DND-41 (cell line): ENCODE data around the gene PTPRN2.

Experiments used
- ATAC-seq: fragments of 200-7000 bp; cut with Tn5 transposase; 3 replicates; pipeline ENCODE4 v1.9.1; 2021; ENCODE audit warnings: low read depth; ENCODE audit not compliant: insufficient read depth
- DNase-seq: peaks from one replicate; pipeline ENCODE4 v3.0.0-alpha.2; 2020
- H2AFZ ChIP-seq: 2 replicates; pipeline ENCODE4 v1.6.0; 2012; ENCODE audit warnings: low read depth, low read length
- H3K27ac ChIP-seq: 2 replicates; pipeline ENCODE4 v1.5.1; 2012; ENCODE audit warnings: low read length, inconsistent platforms
- H3K27me3 ChIP-seq: fragments of 200-600 bp; sonication (generic); 2 replicates; pipeline ENCODE4 v1.6.0; 2012; ENCODE audit warnings: low read length, mild to moderate bottlenecking, inconsistent platforms; ENCODE audit not compliant: insufficient read depth, poor library complexity
- H3K36me3 ChIP-seq: 2 replicates; pipeline ENCODE4 v1.5.1; 2012; ENCODE audit warnings: low read length, inconsistent platforms; ENCODE audit not compliant: insufficient read depth
- H3K4me1 ChIP-seq: 2 replicates; pipeline ENCODE4 v1.5.1; 2012; ENCODE audit warnings: mild to moderate bottlenecking, low read length; ENCODE audit not compliant: insufficient read depth
- H3K4me2 ChIP-seq: 2 replicates; pipeline ENCODE4 v1.6.0; 2012; ENCODE audit warnings: mild to moderate bottlenecking, moderate library complexity, low read length, inconsistent platforms; ENCODE audit not compliant: insufficient read depth
- H3K4me3 ChIP-seq, 2 experiments: fragments of 200-600 bp in 1 of 2; shearing (Covaris generic) in 1 of 2; 2 replicates each; pipeline ENCODE4 v1.5.1; 2012 to 2016; ENCODE audit warnings: inconsistent platforms in 2 of 2, low read length in 2 of 2, mild to moderate bottlenecking in 2 of 2, low read depth in 1 of 2, moderate library complexity in 1 of 2
- H3K79me2 ChIP-seq: 2 replicates; pipeline ENCODE4 v1.6.0; 2012; ENCODE audit warnings: low read length, inconsistent platforms; ENCODE audit not compliant: insufficient read depth
- H3K9ac ChIP-seq: 2 replicates; pipeline ENCODE4 v1.6.0; 2012; ENCODE audit warnings: low read depth, mild to moderate bottlenecking, inconsistent platforms, low read length, moderate library complexity
- H3K9me3 ChIP-seq: 2 replicates; pipeline ENCODE4 v1.5.1; 2012; ENCODE audit warnings: low read length, moderate library complexity, mild to moderate bottlenecking, inconsistent platforms; ENCODE audit not compliant: insufficient read depth, severe bottlenecking
- H4K20me1 ChIP-seq: 2 replicates; pipeline ENCODE4 v1.6.0; 2012; ENCODE audit warnings: low read length; ENCODE audit not compliant: insufficient read depth
- CTCF ChIP-seq: IDR thresholded peaks from 2 replicates; pipeline ENCODE4 v1.5.1; 2012; ENCODE audit warnings: borderline replicate concordance, low read length, moderate library complexity, mild to moderate bottlenecking; ENCODE audit not compliant: poor library complexity, severe bottlenecking; ENCODE audit errors: extremely low read depth
- EZH2 ChIP-seq: IDR thresholded peaks from 3 replicates; pipeline ENCODE4 v1.6.1; 2012; ENCODE audit warnings: borderline replicate concordance, low read depth, mild to moderate bottlenecking, moderate library complexity, low read length, inconsistent platforms; ENCODE audit not compliant: severe bottlenecking

Gene PTPRN2

GRCh38 chr7:158280448-158281144 is 307.0 kb downstream of the PTPRN2 start:
- Histone ChIP-seq H3K4me3 (no peak overlapping the region), H3K4me2 (no peak overlapping the region), H3K36me3 (no peaks in the 10 kb centered on the region), H3K27me3 (no peaks in the 10 kb centered on the region), H3K9me3 (no peaks in the 10 kb centered on the region), H4K20me1 (no peaks in the 10 kb centered on the region), H3K4me1 (no peaks in the 10 kb centered on the region), H3K9ac (no peak overlapping the region), H3K27ac (no peak overlapping the region), H2AFZ (no peak overlapping the region), H3K79me2 (no peaks in the 10 kb centered on the region)
- DNase-seq = no peak
- no peak for ATAC-seq
- TF ChIP-seq EZH2 = no peak
- no peak for TF ChIP-seq CTCF

- no peaks in the 10 kb centered on the region for H3K79me2 ChIP-seq
- H3K36me3 ChIP-seq = no peaks in the 10 kb centered on the region
- H4K20me1 ChIP-seq = no peaks in the 10 kb centered on the region
- TF ChIP-seq CTCF (no peak), EZH2 (no peak)
- no peak overlapping the region for H3K4me2 ChIP-seq
- no peaks in the 10 kb centered on the region for H3K9me3 ChIP-seq
- no peak for ATAC-seq
- no peaks in the 10 kb centered on the region for H3K27me3 ChIP-seq
- DNase-seq = no peak
- no peak overlapping the region for H3K9ac ChIP-seq
- H2AFZ ChIP-seq = no peak overlapping the region
- no peaks in the 10 kb centered on the region for H3K4me1 ChIP-seq
- no peak overlapping the region for H3K27ac ChIP-seq
- no peak overlapping the region for H3K4me3 ChIP-seq
These were observed 307.8 kb downstream of the PTPRN2 start for GRCh38 chr7:158279539-158280447.

DNA sequence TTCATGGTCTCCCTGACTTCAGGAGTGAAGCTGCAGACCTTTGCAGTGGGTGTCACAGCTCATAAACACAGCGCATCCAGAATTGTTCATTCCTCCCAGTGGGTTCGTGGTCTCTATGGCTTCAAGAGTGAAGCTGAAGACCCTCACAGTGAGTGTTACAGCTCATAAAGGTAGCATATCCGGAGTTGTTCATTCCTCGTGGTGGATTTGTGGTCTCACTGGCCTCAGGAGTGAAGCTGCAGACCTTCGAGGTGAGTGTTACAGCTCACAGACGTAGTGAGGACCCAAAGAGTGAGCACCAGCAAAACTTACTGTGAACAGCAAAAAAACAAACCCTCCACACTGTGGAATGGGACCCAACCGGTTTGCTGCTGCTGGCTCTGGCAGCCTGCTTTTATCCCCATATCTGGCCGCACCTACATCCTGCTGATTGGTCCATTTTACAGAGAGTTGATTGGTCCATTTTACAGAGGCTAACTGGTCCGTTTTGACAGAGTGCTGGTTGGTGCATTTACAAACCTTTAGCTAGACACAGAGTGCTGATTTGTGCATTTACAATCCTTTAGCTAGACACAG is 308.8 kb downstream of the PTPRN2 start:
- Histone ChIP-seq H3K4me1 (no peaks in the 10 kb centered on the region), H3K9ac (no peak overlapping the region), H2AFZ (no peak overlapping the region), H3K4me2 (no peak overlapping the region), H4K20me1 (no peaks in the 10 kb centered on the region), H3K79me2 (no peaks in the 10 kb centered on the region), H3K4me3 (no peak overlapping the region), H3K9me3 (no peaks in the 10 kb centered on the region), H3K27ac (no peak overlapping the region), H3K27me3 (no peaks in the 10 kb centered on the region), H3K36me3 (no peaks in the 10 kb centered on the region)
- ATAC-seq (no peak), DNase-seq (no peak)
- TF ChIP-seq EZH2 (no peak), CTCF (no peak)
